Measurements from ENCODE around the gene C17orf100. TPM values are rescaled to one million over a fixed set of nuclear protein-coding genes. Genes with fewer than 3 reads are reported as not detected.

The C17orf100 gene
- total and polyA plus RNA-seq, 2 of the 13 experiments (the other 11 are each of a cell fraction or from before 2014, with no cell fraction given): 3.6 to 8.7 TPM

GRCh38 chr17:6699997-6700947, 48.7 kb downstream of the C17orf100 start (continued):
- TF ChIP-seq MXD1 (CRISPR knock-in tag; IDR thresholded peaks at IDR 0.05) (peak; percentile 52; the same call in 1 of the 2 replicates), MZF1 (CRISPR knock-in tag; IDR thresholded peaks at IDR 0.05; ENCODE audit: borderline replicate concordance) (no peak), ARHGAP35 (CRISPR knock-in tag; IDR thresholded peaks at IDR 0.05; ENCODE audit: borderline replicate concordance) (0 out of 2 replicates have a peak, but pooled peaks have one; percentile 20), THYN1 (CRISPR knock-in tag; IDR thresholded peaks at IDR 0.05; ENCODE audit: borderline replicate concordance, low read depth) (no peak), MXD4 (CRISPR knock-in tag; IDR thresholded peaks at IDR 0.05) (no peak; the same call in 1 of the 2 replicates), SAP130 (CRISPR knock-in tag; IDR thresholded peaks at IDR 0.05; ENCODE audit: low read depth) (peak; percentile 82), NCOA5 (CRISPR knock-in tag; IDR thresholded peaks at IDR 0.05) (no peak), RARA (CRISPR knock-in tag; IDR thresholded peaks at IDR 0.05) (peak; percentile 100), HOXA9 (CRISPR knock-in tag; IDR thresholded peaks at IDR 0.05; ENCODE audit: borderline replicate concordance) (no peak; the same call in 1 of the 2 replicates), SNAI1 (CRISPR knock-in tag; IDR thresholded peaks at IDR 0.05; ENCODE audit: borderline replicate concordance) (0 out of 2 replicates have a peak, but pooled peaks have one; percentile 44), HHEX (CRISPR knock-in tag; IDR thresholded peaks at IDR 0.05) (peak; percentile 73; the same call in 1 of the 2 replicates), HNRNPUL1 (IDR thresholded peaks at IDR 0.05; ENCODE audit: low read depth, low read length) (no peak), NFAT5 (CRISPR knock-in tag; IDR thresholded peaks at IDR 0.05) (no peak), ELK4 (CRISPR knock-in tag; IDR thresholded peaks at IDR 0.05; ENCODE audit: borderline replicate concordance) (no peak), CREB1 (IDR thresholded peaks at IDR 0.05) (no peak), CREB1 (CRISPR knock-in tag; IDR thresholded peaks at IDR 0.05) (peak; percentile 79), ZNF883 (CRISPR knock-in tag; IDR thresholded peaks at IDR 0.05; ENCODE audit: not compliant biosample characterization) (no peak), MED1 (CRISPR knock-in tag; IDR thresholded peaks at IDR 0.05) (peak; percentile 99), ZNF782 (CRISPR knock-in tag; IDR thresholded peaks at IDR 0.05; ENCODE audit: borderline replicate concordance) (0 out of 2 replicates have a peak, but pooled peaks have one; percentile 19), HNF4G (IDR thresholded peaks at IDR 0.05; ENCODE audit: borderline replicate concordance, low read depth, low read length) (peak; percentile 98), HNF4G (CRISPR knock-in tag; IDR thresholded peaks at IDR 0.05; ENCODE audit: borderline replicate concordance, low read depth) (peak; percentile 99), SALL2 (CRISPR knock-in tag; IDR thresholded peaks at IDR 0.05) (peak; percentile 9; the same call in 1 of the 2 replicates), ZNF83 (CRISPR knock-in tag; IDR thresholded peaks at IDR 0.05; ENCODE audit: borderline replicate concordance) (no peak)
